ENCODE data around the gene MADCAM1. TPM values are rescaled to one million over a fixed set of nuclear protein-coding genes. Genes with fewer than 3 reads are reported as not detected.

Gene MADCAM1
- total RNA-seq, 1 donor from 2014 or later, result 1.7 TPM

DNA sequence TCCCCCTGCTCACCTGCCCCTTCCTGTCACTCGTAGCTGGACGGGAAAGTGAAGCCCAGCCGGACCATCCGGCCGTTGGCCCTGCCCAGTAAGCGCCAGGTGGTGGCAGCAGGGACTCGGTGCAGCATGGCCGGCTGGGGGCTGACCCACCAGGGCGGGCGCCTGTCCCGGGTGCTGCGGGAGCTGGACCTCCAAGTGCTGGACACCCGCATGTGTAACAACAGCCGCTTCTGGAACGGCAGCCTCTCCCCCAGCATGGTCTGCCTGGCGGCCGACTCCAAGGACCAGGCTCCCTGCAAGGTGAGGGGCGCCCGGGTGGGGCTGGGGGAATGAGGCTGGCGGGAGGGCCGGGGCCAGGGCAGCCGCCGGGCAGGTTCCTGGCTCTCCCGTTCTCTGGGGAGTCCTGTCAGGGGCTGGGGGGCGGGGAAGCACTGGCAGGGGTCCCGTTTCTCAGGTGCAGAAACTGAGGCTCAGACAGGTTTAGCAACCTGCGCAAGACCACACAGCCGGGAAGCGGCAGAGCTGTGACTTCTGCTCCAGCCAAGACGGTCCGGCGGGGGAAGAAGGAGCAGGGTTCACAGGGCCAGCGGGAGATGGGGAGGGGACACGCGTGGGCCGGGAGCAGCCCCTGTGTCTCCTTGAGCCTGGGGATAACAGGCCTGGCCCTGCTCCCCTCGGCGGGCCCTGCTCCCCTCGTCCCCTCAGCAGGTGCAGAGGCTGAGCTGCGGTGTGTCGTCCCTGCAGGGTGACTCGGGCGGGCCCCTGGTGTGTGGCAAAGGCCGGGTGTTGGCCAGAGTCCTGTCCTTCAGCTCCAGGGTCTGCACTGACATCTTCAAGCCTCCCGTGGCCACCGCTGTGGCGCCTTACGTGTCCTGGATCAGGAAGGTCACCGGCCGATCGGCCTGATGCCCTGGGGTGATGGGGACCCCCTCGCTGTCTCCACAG, 52.9 kb downstream of the MADCAM1 start:
- DNase-seq (ENCODE audit: low spot score), result no peak

GRCh38 chr19:554817-555216, 58.5 kb downstream of the MADCAM1 start:
- no peak for DNase-seq (ENCODE audit: low spot score)

Other genes starting within 250 kb of the MADCAM1 start
- gene PLPP2, start 205.1 kb upstream of the MADCAM1 start, total RNA-seq, result 7.9 TPM
- gene MIER2, start 151.7 kb upstream of the MADCAM1 start, total RNA-seq, result 53.5 TPM
- gene C2CD4C, start 87.3 kb upstream of the MADCAM1 start, total RNA-seq, result 5.9 TPM
- 29.1 TPM for gene SHC2, start 35.5 kb upstream of the MADCAM1 start, total RNA-seq
- 20.3 TPM for gene TPGS1, start 11.0 kb downstream of the MADCAM1 start, total RNA-seq
- gene CDC34, start 35.3 kb downstream of the MADCAM1 start, total RNA-seq, result 53.7 TPM
- 0.74 TPM for gene GZMM, start 47.6 kb downstream of the MADCAM1 start, total RNA-seq
- 396 TPM for gene BSG, start 76.1 kb downstream of the MADCAM1 start, total RNA-seq
- 0.16 TPM for gene HCN2, start 93.4 kb downstream of the MADCAM1 start, total RNA-seq
- gene POLRMT, start 137.1 kb downstream of the MADCAM1 start, total RNA-seq, result 36.9 TPM
- gene FGF22, start 143.4 kb downstream of the MADCAM1 start, total RNA-seq, result 0.22 TPM
- 37.3 TPM for gene RNF126, start 166.7 kb downstream of the MADCAM1 start, total RNA-seq
- 193 TPM for gene FSTL3, start 179.9 kb downstream of the MADCAM1 start, total RNA-seq
- gene PRSS57, start 199.0 kb downstream of the MADCAM1 start, total RNA-seq, result not detected
- gene PALM, start 212.4 kb downstream of the MADCAM1 start, total RNA-seq, result 212 TPM

All from mesenteric fat pad (tissue), 1 donor.